Nephron (organoid): Measurements from ENCODE around the gene CTDNEP1.

Experiments used
- H3K27ac Mint-ChIP-seq, 3 experiments: 2 replicates each; pipeline ENCODE4 v1.8.0; 2020; ENCODE audit warnings: mixed read lengths in 3 of 3, mild to moderate bottlenecking in 2 of 3, moderate library complexity in 1 of 3
- H3K27me3 Mint-ChIP-seq: 2 replicates; pipeline ENCODE4 v1.8.0; 2021; ENCODE audit warnings: low read depth, mild to moderate bottlenecking, moderate library complexity, mixed read lengths
- H3K36me3 Mint-ChIP-seq: 2 replicates; pipeline ENCODE4 v1.8.0; 2020; ENCODE audit warnings: low read depth, mixed read lengths
- H3K4me1 Mint-ChIP-seq: 2 replicates; pipeline ENCODE4 v1.8.0; 2020; ENCODE audit warnings: mixed read lengths
- H3K4me3 Mint-ChIP-seq, 3 experiments: 2 replicates each; pipeline ENCODE4 v1.8.0; 2020; ENCODE audit warnings: mild to moderate bottlenecking in 3 of 3, mixed read lengths in 3 of 3, moderate library complexity in 2 of 3
- H3K9me3 Mint-ChIP-seq: 2 replicates; pipeline ENCODE4 v1.8.0; 2020; ENCODE audit warnings: mixed read lengths
- CTCF ChIP-seq, 3 experiments: fragments of 200-600 bp; sonication (generic); IDR thresholded peaks; one replicate each; pipeline ENCODE4 v1.5.0; 2021; ENCODE audit warnings: antibody characterized with exemption in 3 of 3; ENCODE audit not compliant: unreplicated experiment in 3 of 3

The CTDNEP1 gene

GRCh38 chr17:7259555-7259889 lies 8.0 kb upstream of the CTDNEP1 start:
- H3K27ac Mint-ChIP-seq = peak overlapping the region in 1 of 3 experiments; percentile 79
- peaks cover 55% of the 10 kb centered on the region for H3K27me3 Mint-ChIP-seq
- H3K4me3 Mint-ChIP-seq = peak overlapping the region; percentile 24 to 65 (median 44)
- H3K4me1 Mint-ChIP-seq = peaks cover 11% of the 10 kb centered on the region
- H3K9me3 Mint-ChIP-seq = no peaks in the 10 kb centered on the region
- TF ChIP-seq CTCF (IDR thresholded peaks at IDR 0.05; ENCODE audit: unreplicated experiment in 3 of 3) = no peak
- peaks cover 37% of the 10 kb centered on the region for H3K36me3 Mint-ChIP-seq

DNA sequence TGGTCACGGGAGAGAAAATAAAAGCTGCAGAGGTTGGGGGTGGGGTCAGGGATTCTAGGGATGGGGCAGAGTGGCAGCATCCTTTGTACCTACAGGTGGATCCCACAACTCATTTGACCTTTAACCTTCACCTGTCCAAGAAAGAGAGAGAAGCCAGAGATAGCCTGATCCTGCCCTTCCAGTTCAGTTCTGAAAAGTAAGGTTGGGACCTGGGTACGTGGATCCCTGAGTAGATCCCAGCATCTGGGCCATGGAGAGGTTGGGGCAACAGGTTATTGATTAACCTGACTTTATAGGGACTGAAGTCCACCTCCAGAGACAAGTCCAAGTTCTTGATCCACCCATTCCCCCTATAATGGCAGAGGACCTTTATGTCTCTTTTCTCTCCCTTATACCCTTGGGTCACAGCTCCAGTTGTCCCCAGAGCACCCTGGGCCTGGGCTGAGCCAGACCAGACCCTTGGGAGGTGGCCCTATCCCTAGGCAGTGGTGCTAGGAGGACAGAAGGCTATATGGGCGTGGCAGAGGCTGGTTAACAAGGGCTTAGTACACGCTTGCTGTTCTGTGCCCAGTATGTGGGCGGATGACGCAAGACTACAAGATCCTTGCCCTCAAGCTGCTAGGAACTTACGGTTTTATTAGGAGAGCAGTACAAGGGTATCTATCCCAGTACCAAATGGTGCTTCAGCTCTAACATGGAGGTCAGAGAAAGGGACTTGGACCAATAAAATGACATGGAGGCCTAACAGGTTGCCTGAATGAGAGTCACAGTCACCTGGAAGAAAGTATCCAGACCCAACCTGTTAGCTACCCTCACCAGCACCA lies 7.4 kb upstream of the CTDNEP1 start:
- no peaks in the 10 kb centered on the region for H3K9me3 Mint-ChIP-seq
- peak overlapping the region in 2 of 3 experiments; percentile 43 to 79 for H3K27ac Mint-ChIP-seq
- peaks cover 8% of the 10 kb centered on the region for H3K4me1 Mint-ChIP-seq
- no peak for TF ChIP-seq CTCF (IDR thresholded peaks at IDR 0.05; ENCODE audit: unreplicated experiment in 3 of 3)
- H3K36me3 Mint-ChIP-seq = peaks cover 41% of the 10 kb centered on the region
- H3K27me3 Mint-ChIP-seq = peaks cover 49% of the 10 kb centered on the region
- peak overlapping the region; percentile 24 to 65 (median 44) for H3K4me3 Mint-ChIP-seq

- no peak for TF ChIP-seq CTCF (IDR thresholded peaks at IDR 0.05; ENCODE audit: unreplicated experiment in 3 of 3)
- peaks cover 51% of the 10 kb centered on the region for H3K36me3 Mint-ChIP-seq
- H3K9me3 Mint-ChIP-seq = no peaks in the 10 kb centered on the region
- H3K27ac Mint-ChIP-seq = peak overlapping the region in 1 of 3 experiments; percentile 49
- peak overlapping the region in 1 of 3 experiments; percentile 13 for H3K4me3 Mint-ChIP-seq
- peaks cover 30% of the 10 kb centered on the region for H3K27me3 Mint-ChIP-seq
- peaks cover 13% of the 10 kb centered on the region for H3K4me1 Mint-ChIP-seq
Observed at GRCh38 chr17:7256766-7257456, 5.4 kb upstream of the CTDNEP1 start.

DNA sequence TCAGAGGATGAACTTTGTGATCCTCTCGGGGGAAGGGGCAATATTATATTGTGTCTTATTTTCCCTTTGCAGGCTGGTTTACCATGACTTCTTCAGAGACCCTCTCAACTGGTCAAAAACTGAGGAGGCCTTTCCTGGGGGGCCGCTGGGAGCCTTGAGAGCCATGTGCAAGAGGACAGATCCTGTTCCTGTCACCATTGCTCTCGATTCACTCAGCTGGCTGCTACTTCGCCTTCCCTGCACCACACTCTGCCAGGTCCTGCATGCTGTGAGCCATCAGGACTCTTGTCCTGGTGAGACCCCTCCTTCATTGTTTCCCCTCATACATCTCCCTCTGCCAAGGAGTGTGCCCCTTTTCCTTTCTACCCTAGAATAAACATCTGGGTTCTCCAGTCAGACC lies 3.0 kb upstream of the CTDNEP1 start:
- Mint-ChIP-seq H3K27ac (peak overlapping the region in 1 of 3 experiments; percentile 67), H3K9me3 (no peaks in the 10 kb centered on the region), H3K4me1 (peaks cover 28% of the 10 kb centered on the region), H3K36me3 (peaks cover 49% of the 10 kb centered on the region), H3K27me3 (peaks cover 6% of the 10 kb centered on the region), H3K4me3 (peak overlapping the region; percentile 69 to 82 (median 77))
- TF ChIP-seq CTCF (IDR thresholded peaks at IDR 0.05; ENCODE audit: unreplicated experiment in 3 of 3) = no peak

DNA sequence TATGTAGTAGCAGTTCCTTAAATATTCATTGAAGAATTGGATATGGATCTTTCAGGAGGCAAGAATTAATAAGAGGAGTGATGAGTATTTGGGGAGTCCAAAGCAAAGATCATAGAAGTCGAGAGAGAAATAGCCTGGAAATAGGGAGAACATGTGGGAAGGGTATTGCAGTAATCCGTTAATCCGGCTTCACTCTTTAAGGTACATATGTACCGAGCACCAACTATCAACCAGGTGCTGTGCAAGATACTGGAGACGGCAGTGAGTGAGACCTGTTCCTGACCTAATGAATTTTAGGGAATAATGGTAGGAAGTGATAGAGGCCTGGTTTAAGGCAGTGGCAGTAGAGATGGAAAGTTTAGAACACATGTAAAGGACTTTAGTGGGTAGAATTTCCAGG lies 1.5 kb upstream of the CTDNEP1 start:
- Mint-ChIP-seq H3K36me3 (peaks cover 38% of the 10 kb centered on the region), H3K9me3 (no peaks in the 10 kb centered on the region), H3K4me3 (peak overlapping the region; percentile 87 to 92 (median 90)), H3K4me1 (peaks cover 40% of the 10 kb centered on the region), H3K27me3 (no peaks in the 10 kb centered on the region), H3K27ac (peak overlapping the region; percentile 99)
- no peak for TF ChIP-seq CTCF (IDR thresholded peaks at IDR 0.05; ENCODE audit: unreplicated experiment in 3 of 3)
